Activated CD4-positive, alpha-beta T cell treated with anti-CD3 and anti-CD28 coated beads, Interleukin-2, amount 50 U/mL, for 4 hours (primary cell): ENCODE results near the gene SPRR5.

Experiments used
- DNase-seq, 2 experiments: peaks; one replicate each; pipeline ENCODE4 v3.0.0-alpha.2; 2020

SPRR5 gene

DNA sequence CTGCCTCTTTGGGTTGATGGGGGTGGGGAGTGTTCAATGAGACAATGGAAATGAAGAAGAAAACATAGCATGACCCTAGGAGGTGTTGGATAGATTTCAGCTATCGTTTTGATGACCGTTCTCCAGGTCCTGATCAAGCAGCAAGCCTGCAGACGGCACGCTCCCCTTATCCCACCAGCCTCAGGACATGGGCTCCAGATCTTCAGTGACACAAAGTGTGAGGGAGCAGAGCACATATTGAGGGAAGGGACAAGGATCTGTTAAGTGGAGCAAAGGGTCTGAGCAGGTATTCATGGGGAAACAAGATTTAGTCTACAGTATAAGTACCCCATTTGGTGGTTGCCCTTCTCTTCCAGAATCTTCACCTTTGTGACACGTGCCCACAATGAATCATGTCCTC lies 4.7 kb downstream of the SPRR5 start:
- no peak for DNase-seq

DNA sequence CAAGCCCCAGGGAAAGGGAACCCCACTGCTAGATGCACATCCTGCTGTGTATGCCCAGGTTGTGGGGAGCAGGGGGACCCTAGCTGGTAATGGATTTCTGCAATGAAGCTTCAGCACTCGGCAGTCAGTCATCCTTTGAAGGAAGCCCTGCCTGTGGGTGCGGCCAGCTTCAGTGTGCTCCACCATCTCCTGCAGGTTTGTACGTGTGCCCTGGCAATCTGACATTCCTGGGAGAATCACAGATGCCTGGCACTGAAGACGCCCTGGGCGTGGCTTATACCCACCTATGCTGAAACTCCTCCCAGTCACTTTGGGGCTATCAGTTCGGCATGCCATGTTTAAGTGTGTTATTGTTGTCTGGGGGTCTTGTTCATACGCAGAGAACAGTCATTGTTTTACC lies 6.8 kb downstream of the SPRR5 start:
- no peak for DNase-seq

DNA sequence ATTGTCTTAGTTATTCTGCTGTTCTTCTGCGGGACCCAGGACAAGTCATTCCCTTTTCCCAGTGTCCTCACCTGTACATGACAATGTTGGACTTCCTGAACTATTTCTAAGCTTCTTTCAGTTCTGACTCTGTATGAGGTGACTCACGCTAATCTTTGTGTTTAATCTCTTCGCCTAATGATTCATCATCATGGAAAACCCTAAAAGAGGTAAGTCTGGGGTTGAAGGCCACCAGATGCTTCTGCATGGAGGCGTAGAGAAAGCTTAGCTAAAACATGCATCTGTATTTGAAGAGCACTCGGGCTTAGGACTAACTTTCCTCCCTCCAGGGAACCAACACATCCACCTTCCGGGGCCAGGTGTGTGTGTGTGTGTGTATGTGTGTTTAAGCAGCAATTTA lies 7.4 kb downstream of the SPRR5 start:
- DNase-seq, result no peak

DNA sequence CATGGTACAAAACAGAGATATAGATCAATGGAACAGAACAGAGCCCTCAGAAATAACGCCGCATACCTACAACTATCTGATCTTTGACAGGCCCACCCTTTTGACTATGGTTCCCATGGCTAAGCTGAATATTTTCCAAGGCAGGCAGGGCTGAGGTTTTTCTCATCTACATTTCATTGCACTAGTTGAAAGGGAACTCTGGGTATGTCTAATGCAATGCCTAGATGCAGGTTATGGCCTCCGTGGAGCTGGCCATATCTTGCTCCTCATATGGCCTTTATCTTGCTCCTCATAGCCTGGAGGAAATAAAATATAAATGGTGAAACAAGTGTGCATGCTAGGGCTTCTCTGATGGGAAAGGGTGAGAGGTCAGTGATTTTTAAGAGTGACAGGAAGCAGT lies 10.6 kb downstream of the SPRR5 start:
- DNase-seq, result no peak

DNA sequence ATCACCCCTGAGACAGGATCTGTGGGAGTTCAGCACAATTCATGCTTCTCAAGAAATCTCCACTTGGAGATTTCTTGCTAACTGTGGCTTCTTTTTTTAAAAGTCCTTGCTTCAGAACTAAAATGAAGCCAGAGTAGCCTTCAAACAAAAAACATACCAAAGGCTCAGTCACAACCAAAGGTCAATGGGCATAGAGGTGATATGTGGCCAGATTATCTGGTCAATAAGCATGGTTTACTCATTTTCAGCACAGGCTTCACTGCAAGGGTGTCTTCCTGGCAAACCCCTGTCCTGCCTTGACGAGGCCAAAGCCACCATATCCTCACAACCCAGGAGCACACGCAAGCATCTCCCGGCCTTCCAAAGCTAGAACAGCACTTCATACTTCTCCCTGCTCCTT lies 12.3 kb downstream of the SPRR5 start:
- no peak for DNase-seq

DNA sequence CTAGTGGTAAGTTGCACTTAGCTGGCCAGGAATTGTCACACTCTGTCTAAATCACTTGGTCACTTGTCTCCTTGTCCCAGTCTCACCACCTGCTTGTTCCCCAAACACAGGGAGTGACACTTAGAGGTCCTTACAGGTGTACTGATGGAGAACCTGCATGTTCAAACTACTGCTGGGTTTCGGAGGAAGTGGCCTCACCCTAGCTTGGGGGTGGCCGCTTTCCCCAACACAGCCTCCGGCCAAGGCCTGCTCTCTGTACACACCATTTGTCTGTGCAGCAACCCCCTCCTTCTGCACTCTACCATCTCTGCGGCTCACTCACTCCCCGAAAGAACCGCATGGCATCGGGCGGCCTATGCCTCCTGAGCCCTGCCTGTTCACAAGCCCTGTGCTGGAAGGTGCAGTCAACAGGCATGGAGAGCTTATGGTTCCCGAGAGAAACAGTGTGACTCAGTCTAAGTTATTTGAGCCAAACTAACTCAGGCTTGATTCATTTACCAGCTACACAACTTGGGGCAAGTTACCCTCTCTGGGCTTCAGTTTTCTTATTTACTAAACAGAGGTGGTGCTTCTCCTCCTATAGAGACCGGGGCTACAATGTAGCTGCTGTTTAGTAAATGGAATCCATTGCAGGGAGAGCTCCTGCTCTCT lies 12.9 kb downstream of the SPRR5 start:
- DNase-seq, result no peak

DNA sequence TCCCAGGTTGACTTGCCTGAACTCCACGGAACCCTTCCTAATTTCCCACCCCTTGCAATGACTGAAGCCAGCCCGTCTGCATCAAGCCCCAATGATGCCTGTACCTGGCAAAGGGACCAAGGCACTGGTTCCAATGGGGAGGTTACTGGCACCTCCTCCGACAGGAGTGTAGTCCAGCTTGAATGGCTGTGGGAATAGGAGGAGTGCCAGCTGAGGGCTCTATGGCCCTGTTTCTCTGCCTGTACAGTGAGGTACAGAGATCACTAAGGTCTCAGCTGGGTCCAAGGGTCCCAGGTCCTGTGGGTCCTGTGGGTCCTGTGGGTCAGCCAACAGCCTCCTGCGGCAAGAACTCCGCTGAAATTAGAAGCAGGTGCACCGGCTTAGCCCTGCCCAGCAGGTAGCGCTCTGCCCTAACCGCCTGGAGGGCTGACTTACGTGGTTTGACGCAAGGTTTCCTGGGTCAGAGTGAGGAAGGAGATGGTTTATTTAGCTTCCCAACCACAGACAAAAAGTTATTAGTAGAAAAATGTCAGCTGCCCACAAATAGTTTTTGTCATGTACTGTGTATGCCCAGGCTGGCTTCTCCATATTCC lies 13.5 kb downstream of the SPRR5 start:
- DNase-seq, result no peak

DNA sequence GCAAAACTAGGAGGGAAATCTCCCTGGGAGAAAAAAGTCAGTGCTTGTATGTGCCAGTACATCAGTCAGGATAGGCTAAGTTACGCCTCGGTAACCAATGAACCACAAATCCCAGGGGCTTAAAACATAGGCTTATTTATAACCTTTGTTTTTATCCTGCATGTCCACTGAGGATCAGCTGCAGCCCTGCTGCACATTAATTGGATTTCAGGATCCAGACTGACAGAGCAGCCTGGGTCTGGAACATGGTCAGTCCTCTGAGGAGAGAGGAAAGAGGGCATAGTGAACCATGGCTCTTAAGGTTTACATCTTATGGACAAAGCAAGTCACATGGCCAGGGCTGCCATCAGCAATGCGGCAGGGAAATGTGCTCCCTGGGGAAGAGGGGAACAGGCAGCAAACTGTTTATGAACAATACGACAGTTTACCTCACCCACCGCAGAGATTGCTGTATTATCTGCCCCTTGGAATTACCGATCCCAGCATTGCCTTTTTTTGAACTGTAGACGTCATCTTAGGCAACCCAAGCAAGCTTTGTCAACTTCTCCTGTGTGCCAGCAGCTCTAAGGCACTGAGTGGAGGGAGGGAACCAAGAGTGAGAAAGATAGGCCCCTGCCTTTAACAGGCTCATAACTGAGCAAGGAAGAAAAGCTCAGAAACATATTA lies 14.4 kb downstream of the SPRR5 start:
- DNase-seq, result no peak

DNA sequence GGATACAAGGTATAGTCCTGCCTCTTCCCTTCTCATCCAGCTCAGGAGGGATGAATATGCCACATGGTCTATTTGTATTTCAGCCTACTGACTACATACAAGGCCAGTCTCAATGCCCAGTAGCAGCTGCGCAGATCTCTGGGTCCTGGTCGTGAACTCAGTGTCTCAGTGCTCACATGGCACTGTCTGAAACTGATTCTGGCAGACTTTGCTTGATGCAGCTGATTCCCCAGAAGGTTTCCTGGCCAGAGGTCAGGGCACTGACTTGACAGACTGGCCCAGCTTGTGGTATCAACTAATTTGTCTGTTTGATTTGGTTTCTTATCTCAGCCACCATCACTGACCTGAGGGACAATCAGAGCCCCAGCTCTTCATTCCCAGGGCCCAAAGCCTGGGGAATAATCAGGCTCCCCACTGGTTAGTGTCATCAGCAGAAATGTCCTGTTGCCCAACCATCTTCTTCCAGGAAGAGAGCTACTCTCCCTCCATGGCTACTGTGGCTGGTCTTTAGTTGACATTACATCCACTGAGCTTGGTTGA lies 15.9 kb downstream of the SPRR5 start:
- DNase-seq, result no peak

DNA sequence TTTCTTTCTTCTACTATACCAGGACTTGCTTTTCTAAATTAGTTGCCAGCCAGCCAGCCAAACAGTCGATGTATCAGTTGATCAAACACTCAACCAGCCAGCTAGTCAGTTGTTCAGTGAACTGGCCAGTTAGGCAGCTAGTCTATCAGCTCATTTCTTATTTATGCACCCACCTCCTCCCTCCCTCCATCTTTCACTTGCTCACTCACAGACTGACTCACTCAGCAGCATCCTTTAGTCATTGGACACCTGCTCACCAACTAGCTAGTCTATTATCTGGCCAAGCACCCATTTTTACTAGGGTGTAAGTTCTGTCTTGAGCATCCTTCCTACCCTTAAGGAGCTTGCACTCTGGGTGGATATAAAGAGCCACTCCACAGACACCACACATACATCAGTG lies 17.5 kb downstream of the SPRR5 start:
- no peak for DNase-seq

DNA sequence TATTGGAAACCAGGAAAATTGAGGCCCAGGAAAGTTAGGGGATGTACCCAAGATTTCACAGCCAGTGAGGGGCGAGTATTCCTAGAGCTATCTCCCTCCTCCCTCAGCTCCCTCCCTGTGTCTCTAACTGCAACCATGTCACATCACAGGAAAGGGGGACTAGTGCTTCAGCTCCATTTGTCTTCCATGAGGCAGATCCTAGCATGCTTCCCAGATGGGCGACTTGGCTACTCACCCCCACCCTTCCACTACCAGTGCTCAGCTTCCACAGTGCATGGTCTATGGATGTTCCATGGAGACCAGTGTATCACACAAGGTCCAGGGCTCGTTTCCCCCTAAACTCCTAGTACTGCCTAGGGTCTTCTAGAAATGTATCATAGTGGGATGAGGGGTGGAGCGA lies 18.8 kb downstream of the SPRR5 start:
- DNase-seq, result no peak

DNA sequence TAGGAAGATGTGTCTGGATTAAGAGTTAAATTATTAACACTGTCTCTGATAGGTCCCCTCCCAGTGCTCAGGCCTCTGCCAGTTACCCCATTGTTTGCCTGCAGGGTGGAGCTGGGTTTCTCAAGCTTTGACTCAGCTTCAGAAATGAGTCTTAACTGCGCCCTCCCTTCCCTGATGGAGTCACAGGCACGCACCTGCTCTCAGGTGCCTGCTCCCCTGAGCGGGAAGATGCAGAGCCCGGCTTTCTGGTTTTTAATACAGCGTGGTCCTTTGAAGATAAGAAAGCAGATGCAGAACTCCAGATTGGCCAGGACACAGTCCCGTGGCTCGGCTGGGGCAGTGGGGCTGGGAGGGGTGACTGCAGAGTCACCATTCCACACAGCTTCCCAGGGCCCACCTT lies 20.2 kb downstream of the SPRR5 start:
- DNase-seq, result no peak

DNA sequence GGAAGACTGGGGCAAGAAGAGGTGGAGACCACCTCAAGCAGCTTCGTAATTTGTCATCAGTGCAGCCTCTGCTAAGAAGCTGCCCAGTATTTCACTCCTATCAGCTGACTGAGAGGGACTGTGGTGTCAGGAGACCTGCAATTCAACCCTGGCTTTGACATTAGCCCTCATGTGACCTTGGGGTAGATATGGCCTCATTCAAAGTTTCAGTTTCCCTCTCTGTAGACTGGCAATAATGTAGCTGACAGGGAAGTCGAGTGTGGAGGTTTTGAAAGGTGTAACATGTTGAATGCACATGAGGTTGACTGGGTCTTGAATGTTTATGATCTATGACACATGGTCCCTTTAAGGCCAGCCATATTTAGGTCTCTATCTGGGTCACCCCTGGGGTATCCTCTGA lies 21.2 kb downstream of the SPRR5 start:
- no peak for DNase-seq

DNA sequence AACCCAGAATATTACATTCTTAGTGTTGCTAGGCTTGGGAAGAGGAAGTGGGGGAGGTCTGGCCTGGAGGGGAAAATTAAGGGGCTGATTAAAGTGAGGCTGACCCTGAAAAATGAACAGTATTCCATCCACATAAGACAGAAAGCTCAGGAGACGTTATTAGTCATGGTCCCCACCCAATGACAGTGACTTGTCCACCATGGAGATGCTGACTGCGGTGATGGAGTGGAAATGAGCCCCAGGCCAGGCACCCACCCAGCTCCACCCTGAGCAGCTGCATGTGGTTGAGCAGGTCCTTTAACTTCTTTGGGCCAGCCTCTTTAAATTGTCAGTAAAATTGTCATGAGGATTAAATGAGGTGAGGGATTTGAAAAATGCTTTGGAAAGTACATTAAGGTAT lies 22.0 kb downstream of the SPRR5 start:
- DNase-seq, result no peak

DNA sequence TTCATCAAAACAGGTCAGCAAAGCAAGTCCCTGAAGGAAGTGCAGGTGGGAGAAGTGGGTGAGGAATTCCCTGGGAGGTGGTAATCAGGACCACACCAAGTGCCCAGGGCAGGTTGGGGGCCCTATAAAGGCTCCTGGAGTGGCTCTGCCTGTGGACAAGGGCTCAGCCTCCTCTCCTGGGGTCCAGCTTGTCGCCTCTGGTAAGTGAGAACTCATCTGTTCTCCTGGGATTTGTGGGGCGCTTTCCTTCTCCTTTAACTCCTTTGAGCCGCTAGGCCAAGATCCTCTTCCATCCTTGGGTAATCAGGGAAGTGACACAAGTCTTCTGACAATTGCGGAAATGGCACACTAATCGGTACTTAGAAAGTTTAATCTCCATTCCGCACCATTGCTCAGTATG lies 23.5 kb downstream of the SPRR5 start, which contains the start of gene SPRR4:
Gene SPRR4 (plus strand): TSS at position 154 of the 400 bp plus-strand sequence. CDS start 1,243 bp downstream, outside the sequence.
- no peak for DNase-seq

DNA sequence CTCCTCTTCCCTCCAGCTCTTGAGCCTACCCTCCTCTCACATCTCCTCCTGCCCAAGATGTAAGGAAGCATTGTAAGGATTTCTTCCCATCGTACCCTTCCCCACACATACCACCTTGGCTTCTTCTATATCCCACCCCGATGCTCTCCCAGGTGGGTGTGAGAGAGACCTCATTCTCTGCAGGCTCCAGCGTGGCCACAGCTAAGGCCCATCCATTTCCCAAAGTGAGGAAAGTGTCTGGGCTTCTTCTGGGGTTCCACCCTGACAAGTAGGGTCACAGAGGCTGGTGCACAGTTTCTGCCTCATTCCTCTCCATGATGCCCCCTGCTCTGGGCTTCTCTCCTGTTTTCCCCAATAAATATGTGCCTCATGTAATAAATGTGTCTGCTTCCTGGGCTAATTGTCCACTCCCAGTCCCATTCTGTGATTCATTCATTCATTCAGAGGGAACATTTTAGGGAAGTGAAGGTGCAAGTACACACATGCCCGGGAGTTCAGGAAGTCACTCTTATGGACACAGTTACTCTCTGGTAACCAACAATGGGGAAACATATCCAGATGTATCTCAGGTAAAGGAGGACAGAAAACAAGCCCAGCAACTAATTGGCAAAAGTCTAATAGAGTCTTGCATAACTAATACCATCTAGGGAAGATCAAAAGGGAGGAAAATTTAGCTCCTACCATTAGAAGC lies 25.3 kb downstream of the SPRR5 start:
- no peak for DNase-seq

DNA sequence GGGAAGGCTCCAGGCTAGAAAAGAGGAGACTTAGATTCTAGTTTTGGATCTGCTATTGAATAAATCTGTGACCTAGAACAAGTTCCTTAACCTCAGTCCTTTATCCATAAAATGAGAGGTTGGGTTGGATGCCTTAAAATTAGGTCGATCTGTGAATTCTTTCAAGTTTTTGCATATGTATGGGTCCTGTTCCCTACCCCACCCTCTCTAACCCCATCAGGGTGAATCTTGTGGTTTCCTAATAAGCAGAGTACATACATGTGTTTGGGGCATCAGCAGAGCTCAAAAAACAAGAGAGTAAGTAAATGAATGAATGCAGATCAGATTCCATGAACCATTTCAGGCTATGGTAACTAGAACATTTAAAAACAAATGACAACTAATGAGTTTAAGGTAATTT lies 29.7 kb downstream of the SPRR5 start:
- no peak for DNase-seq

DNA sequence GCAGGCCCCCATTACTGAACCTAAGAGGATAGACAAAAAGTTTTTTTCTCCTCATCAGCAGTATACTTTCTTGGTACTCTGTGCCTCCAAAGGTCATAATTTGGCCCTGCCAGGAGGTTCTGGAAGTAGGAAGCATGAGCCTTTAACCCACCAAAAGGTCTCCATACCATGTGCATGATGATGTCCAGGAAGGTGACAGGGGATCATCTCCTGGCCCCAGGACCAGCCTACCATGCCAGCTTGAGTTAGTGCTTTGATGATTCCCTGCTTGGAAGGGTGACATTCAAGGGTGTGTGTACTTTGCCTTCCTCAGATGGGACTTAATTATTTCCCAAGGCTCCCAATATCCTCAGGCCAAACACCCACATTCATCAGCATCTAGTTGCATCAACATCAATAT lies 30.6 kb downstream of the SPRR5 start:
- DNase-seq, result no peak

DNA sequence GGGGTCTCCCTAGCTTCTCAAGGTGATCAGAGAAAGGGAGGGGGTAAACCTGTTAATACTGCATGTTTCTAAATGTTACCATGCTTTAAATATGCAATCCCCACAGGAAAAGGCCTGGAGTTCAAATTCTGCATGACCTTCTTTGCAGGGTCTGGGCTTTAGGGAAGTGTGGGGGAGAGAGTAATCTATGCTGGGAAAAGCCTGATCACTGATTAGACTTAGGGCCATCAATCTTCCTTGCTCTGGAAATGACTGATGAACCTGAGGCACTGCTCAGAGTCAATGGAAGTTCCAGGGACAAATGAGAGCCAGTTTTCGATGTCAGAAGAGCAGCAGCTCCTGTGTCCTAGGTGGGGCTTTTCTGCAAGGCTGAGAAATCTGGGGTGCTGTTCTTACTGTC lies 33.7 kb downstream of the SPRR5 start:
- no peak for DNase-seq

DNA sequence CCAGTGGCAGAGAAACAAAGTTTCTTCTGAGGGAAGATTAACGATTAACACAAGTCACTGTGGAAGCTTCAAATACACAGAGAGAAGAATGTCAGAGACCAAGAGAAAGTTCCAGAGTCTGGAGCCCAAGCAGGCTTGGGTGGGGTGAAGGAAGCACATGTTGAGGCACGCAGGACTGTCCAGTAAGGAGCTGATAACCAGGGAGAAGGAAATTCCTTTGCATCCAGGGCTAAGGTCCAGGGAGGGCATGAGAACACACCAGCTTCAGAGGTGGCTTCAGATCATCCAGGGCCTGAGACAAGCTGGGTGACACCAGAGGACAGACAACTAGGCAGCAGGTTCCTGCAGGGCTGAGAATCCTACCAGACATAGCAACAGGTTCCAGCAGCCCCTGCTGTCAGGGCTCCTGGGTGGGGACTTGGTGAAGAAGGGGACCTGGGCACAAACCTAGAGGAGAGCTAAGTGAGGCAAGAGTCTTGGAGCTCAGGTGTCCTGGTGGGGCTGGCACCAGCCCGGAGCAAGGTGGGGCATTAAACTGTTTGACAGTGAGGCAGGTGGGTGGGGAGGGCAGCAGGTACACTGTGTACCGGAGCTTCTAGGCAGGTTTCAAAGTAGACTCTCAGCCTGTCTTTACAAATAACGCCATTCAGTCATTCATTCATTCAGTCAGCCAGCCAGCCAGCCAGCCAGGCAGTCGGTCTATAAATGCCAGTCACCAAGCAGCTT lies 34.3 kb downstream of the SPRR5 start:
- DNase-seq, result no peak

DNA sequence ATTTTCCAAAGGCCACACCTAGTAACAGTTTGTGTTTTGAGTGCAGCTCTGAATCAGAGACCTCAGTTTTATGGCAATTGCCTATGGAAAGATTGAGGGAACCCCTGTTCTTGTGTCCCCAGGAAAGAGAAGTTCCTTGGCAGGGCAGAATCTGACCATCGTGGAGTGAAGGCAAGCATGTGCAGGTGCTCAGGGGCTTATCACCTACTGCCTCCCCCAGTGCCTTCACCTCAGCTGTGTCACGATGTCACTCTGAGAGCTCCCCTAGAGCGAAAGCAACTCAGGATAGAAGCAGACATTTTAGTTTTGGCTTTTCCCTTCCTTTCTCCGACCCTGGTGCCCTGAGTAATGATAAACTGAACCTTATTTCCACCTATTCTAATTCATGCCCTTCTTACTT lies 35.1 kb downstream of the SPRR5 start:
- no peak for DNase-seq

DNA sequence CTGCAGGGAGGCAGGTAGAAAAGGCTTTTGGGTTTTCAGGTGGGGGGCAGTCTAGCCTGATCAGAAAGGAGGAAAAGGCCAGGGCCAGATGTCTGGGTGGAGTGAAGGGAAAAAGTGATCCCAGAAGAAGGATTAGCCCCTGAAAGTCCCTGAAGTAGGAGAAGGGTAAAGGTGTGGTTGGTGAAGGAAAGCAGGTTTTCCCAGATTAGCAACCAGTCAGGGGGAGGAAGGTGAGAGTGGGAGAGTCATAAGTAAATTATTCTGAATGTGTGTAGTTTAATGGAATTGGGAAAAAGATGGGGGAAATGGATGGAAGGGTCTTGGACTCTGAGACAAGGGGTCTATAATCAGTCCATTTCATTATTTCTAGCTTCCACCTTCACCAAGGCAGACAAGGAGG lies 36.2 kb downstream of the SPRR5 start:
- DNase-seq, result no peak

DNA sequence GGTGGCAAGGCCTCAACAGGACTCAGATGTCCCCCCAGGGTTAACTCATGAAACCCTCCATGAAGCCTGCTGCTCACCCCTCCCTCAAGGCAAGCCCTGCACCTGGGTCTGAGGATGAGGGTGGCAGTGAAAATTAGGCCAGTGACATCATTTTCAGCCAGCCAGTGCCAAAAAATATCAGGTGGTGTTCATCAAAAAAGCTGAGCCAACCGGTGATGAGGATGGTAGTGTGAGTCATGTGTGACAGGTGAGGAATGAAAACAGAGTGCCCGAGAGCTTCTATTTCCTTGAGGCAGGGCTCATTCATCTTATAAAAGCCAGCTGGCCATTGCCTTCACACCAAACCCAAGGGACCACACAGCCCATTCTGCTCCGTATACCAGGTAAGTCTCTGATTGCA lies 36.7 kb downstream of the SPRR5 start, which contains the start of gene SPRR1A:
Gene SPRR1A (plus strand): TSS at position 339 of the 400 bp plus-strand sequence. CDS start 1,150 bp downstream, outside the sequence.
- DNase-seq, result no peak
